ENCODE data around the gene CSNK1G1. TPM values are rescaled to one million over a fixed set of nuclear protein-coding genes. Genes with fewer than 3 reads are reported as not detected.

The CSNK1G1 gene
- total and polyA plus RNA-seq, 2 of the 8 experiments (the other 6 are each of a cell fraction or from before 2014, with no cell fraction given): 6.0 to 12.9 TPM

DNA sequence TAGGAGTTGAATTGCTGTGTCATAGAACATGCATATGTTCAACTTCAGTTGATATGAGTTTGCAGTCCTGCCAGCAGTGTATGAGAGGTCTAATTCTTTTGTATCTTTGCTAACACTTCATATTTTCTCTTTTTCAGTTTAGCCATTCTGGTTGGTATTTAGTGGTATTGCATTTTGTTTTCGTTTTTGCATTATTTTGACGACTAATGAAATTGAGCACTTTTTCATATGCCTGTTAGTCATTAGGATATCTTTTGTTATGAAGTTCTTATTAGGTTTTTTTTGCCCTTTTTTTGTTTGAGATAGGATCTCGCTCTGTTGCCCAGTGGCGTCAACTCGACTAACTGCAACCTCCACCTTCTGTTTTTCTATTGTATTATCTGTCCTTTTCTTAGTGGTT, 40.8 kb upstream of the CSNK1G1 start:
- no peaks in the 10 kb centered on the region for H3K79me2 ChIP-seq (ENCODE audit: control insufficient read depth in 1 of 2, insufficient read depth in 2 of 2, low read length in 2 of 2)
- no peak overlapping the region for H3K27ac ChIP-seq (ENCODE audit: low read depth, low read length)
- POLR2A ChIA-PET (ENCODE audit: partially characterized antibody): no interaction called here
- H4K5ac ChIP-seq (ENCODE audit: insufficient read length, low read depth, low read length): no peak overlapping the region
- CTCF ChIA-PET (ENCODE audit: partially characterized antibody): interaction anchor here (0.7 kb wide), 1 partner anchor 926 kb away, joined by 3 read pairs; no protein-coding TSS in a partner anchor
- FAIRE-seq: no peak
- H2BK15ac ChIP-seq (ENCODE audit: low read length): no peak overlapping the region
- no peak for DNase-seq (ENCODE audit: low read depth in 1 of 2, low spot score in 2 of 2)
- H4K20me1 ChIP-seq (replicated peaks in 1 of 2; ENCODE audit: control insufficient read depth in 1 of 2, insufficient read depth in 2 of 2, low read length in 2 of 2): no peaks in the 10 kb centered on the region
- H4K91ac ChIP-seq (replicated peaks; ENCODE audit: insufficient read length, low read length): no peak overlapping the region
- no peak overlapping the region for H3K56ac ChIP-seq (replicated peaks; ENCODE audit: insufficient read length, low read depth, low read length)
- H3K18ac ChIP-seq (ENCODE audit: extremely low read depth, low read length): no peak overlapping the region
- H3K23me2 ChIP-seq (ENCODE audit: low read depth, low read length): no peaks in the 10 kb centered on the region
- H2BK120ac ChIP-seq (replicated peaks; ENCODE audit: low read depth, low read length): no peak overlapping the region
- H2AFZ ChIP-seq (ENCODE audit: low read length): no peak overlapping the region
- H3K4me1 ChIP-seq (replicated peaks in 1 of 4; ENCODE audit: control insufficient read depth in 3 of 4, insufficient read depth in 4 of 4, low read length in 3 of 4): no peaks in the 10 kb centered on the region
- no peak overlapping the region for H3K14ac ChIP-seq (ENCODE audit: insufficient read length)
- no peak overlapping the region for H3K9ac ChIP-seq (replicated peaks in 1 of 4; ENCODE audit: extremely low read depth in 1 of 4, low read depth in 3 of 4, low read length in 3 of 4)
- no peaks in the 10 kb centered on the region for H3K79me1 ChIP-seq (ENCODE audit: low read depth, low read length)
- H3K23ac ChIP-seq (ENCODE audit: insufficient read length): no peak overlapping the region
- H3K27me3 ChIP-seq (replicated peaks in 1 of 4; ENCODE audit: control insufficient read depth in 3 of 4, extremely low read depth in 1 of 4, insufficient read depth in 3 of 4, low read length in 3 of 4): no peaks in the 10 kb centered on the region
- H2BK12ac ChIP-seq (ENCODE audit: low read depth, low read length): no peak overlapping the region
- H4K8ac ChIP-seq (ENCODE audit: extremely low read depth, insufficient read depth, low read length): no peak overlapping the region
- H2BK20ac ChIP-seq (ENCODE audit: low read length): no peak overlapping the region
- H2BK5ac ChIP-seq (ENCODE audit: low read depth, low read length): no peak overlapping the region
- no peak overlapping the region for H3K4me3 ChIP-seq (ENCODE audit: extremely low read depth in 1 of 4, insufficient read depth in 2 of 4, low read depth in 3 of 4, low read length in 4 of 4)
- no peak overlapping the region for H3K4ac ChIP-seq (replicated peaks; ENCODE audit: insufficient read length, low read depth, low read length)
- peaks cover 0 to 39% (median 22%) of the 10 kb centered on the region in 4 experiments; a peak in 6 of 8 replicates for H3K36me3 ChIP-seq (ENCODE audit: control insufficient read depth in 2 of 4, insufficient read depth in 4 of 4, low read length in 3 of 4)
- H3K4me2 ChIP-seq (ENCODE audit: insufficient read depth in 1 of 2, low read depth in 2 of 2, low read length in 2 of 2): no peak overlapping the region
- WGBS, 2 experiments (ENCODE audit: extremely low coverage in 1 of 2, insufficient coverage in 1 of 2, insufficient read length in 1 of 2, insufficient replicate concordance in 2 of 2, low coverage in 1 of 2, low lambda C conversion rate in 2 of 2, missing lambda C conversion rate in 1 of 2): 92% methylated on average over 5 of the region's 5 CpGs; no CpG with 5 or more reads in 1 of the 2 experiments
- H2AK5ac ChIP-seq (ENCODE audit: low read depth, low read length): no peak overlapping the region
- H3K9me3 ChIP-seq (ENCODE audit: insufficient read depth in 2 of 2, low read depth in 1 of 2, low read length in 1 of 2): no peaks in the 10 kb centered on the region
- TF ChIP-seq TCF12 (IDR thresholded peaks at IDR 0.05; ENCODE audit: low read depth, low read length): no peak
- no peak for TF ChIP-seq SP2 (IDR thresholded peaks at IDR 0.05; ENCODE audit: low read length)
- no peak for TF ChIP-seq SIRT6 (IDR thresholded peaks at IDR 0.05; ENCODE audit: low read length)
- TF ChIP-seq CBX8 (IDR thresholded peaks at IDR 0.05; ENCODE audit: borderline replicate concordance, low read depth, low read length): no peak
- TF ChIP-seq EGR1 (IDR thresholded peaks at IDR 0.05; ENCODE audit: borderline replicate concordance, low read depth, low read length): no peak
- TF ChIP-seq SP4 (IDR thresholded peaks at IDR 0.05; ENCODE audit: low read length): no peak
- no peak for TF ChIP-seq ASH2L (IDR thresholded peaks at IDR 0.05; ENCODE audit: low read length)
- TF ChIP-seq CHD1 (IDR thresholded peaks at IDR 0.05; ENCODE audit: low read depth, low read length): no peak
- no peak for TF ChIP-seq RBBP5 (IDR thresholded peaks at IDR 0.05; ENCODE audit: borderline replicate concordance, low read depth, low read length)
